GM18517 (cell line): ENCODE data around the gene ATP6V1G2.

Experiments used
- ATAC-seq: cut with Tn5 transposase; IDR thresholded peaks from one replicate; pipeline ENCODE4 v1.9.1; 2021; ENCODE audit warnings: mild to moderate bottlenecking, moderate library complexity; ENCODE audit not compliant: unreplicated experiment

The ATP6V1G2 gene

GRCh38 chr6:31548544-31548873 is 2.1 kb upstream of the ATP6V1G2 start:
- ATAC-seq, result no peak

- ATAC-seq, result no peak
Observed at GRCh38 chr6:31547727-31548543, 1.5 kb upstream of the ATP6V1G2 start.

- ATAC-seq, result peak; percentile 50
Observed at GRCh38 chr6:31546958-31547726, 734 bp upstream of the ATP6V1G2 start, which contains the start of gene NFKBIL1. TSS of gene NFKBIL1 (plus strand) at chr6:31547608. CDS start at chr6:31547695, 87 bp downstream.

- no peak for ATAC-seq
Observed at GRCh38 chr6:31545291-31545690, 1.1 kb downstream of the ATP6V1G2 start.

- no peak for ATAC-seq
Observed at GRCh38 chr6:31544676-31545075, 1.7 kb downstream of the ATP6V1G2 start.

GRCh38 chr6:31543639-31544038 is 2.8 kb downstream of the ATP6V1G2 start:
- ATAC-seq, result no peak

- peak; percentile 63 for ATAC-seq
Observed at GRCh38 chr6:31541658-31542521, 4.5 kb downstream of the ATP6V1G2 start, which contains the start of gene DDX39B. TSS of gene DDX39B (minus strand) at chr6:31542003. CDS start at chr6:31540532, 1,471 bp downstream.

GRCh38 chr6:31541059-31541657 is 5.2 kb downstream of the ATP6V1G2 start:
- no peak for ATAC-seq

- ATAC-seq, result no peak
Observed at GRCh38 chr6:31540640-31541039, 5.8 kb downstream of the ATP6V1G2 start.

GRCh38 chr6:31538805-31539400 is 7.5 kb downstream of the ATP6V1G2 start:
- no peak for ATAC-seq

GRCh38 chr6:31535538-31536324 is 10.7 kb downstream of the ATP6V1G2 start:
- ATAC-seq, result no peak

GRCh38 chr6:31534521-31535040 is 11.8 kb downstream of the ATP6V1G2 start:
- no peak for ATAC-seq

GRCh38 chr6:31534011-31534410 is 12.4 kb downstream of the ATP6V1G2 start:
- no peak for ATAC-seq

GRCh38 chr6:31533455-31533841 is 13.0 kb downstream of the ATP6V1G2 start:
- no peak for ATAC-seq

- ATAC-seq, result no peak
Observed at GRCh38 chr6:31532644-31533454, 13.6 kb downstream of the ATP6V1G2 start.

GRCh38 chr6:31531771-31532643 is 14.4 kb downstream of the ATP6V1G2 start:
- no peak for ATAC-seq

- no peak for ATAC-seq
Observed at GRCh38 chr6:31531162-31531561, 15.2 kb downstream of the ATP6V1G2 start.
